Measurements from ENCODE around the gene NXF1. TPM values are rescaled to one million over a fixed set of nuclear protein-coding genes. Genes with fewer than 3 reads are reported as not detected.

Gene NXF1
- 22.8 to 51.2 TPM (median 25.3 TPM) in 3 replicates for polyA plus RNA-seq
- 94.3 TPM for polyA plus RNA-seq (2011; ENCODE audit: low read depth)
- 29.0 and 29.3 TPM in 2 replicates for polyA plus RNA-seq (2011; cell fraction: cytosol; rRNA removed)
- polyA plus RNA-seq (2011; cell fraction: nucleus; rRNA removed) = 172 and 234 TPM in 2 replicates
- 34.4 and 71.9 TPM in 2 replicates for polyA plus RNA-seq (2012; ENCODE audit: low replicate concordance)
- polyA minus RNA-seq = 41.2 to 75.3 TPM (median 57.2 TPM) in 3 replicates
- polyA minus RNA-seq (2011; cell fraction: cytosol; rRNA and poly(A)+ RNA removed) = 14.8 TPM
- polyA minus RNA-seq (2011; cell fraction: nucleus; rRNA and poly(A)+ RNA removed) = 26.5 and 42.4 TPM in 2 replicates

GRCh38 chr11:62805076-62805892 is at the start of gene NXF1:
Gene NXF1, minus strand, starts transcription at chr11:62805440. Its CDS starts 84 bp downstream, at chr11:62805356.
- Histone ChIP-seq H3K4me2 (ENCODE audit: control insufficient read depth, extremely low read depth, insufficient read depth, low read depth, low read length) (peak within 1 kb of the TSS; percentile 99), H3K9me3 (ENCODE audit: control insufficient read depth, low read depth, low read length) (no peaks in the 10 kb centered on the region), H3K79me2 (ENCODE audit: control insufficient read depth, insufficient read depth, low read length) (peaks cover 22% of the 10 kb centered on the region), H3K27ac (ENCODE audit: control insufficient read depth, insufficient read depth, low read length) (peak within 1 kb of the TSS; percentile 80), H3K9ac (ENCODE audit: control insufficient read depth, extremely low read depth, insufficient read depth, low read length) (peak within 1 kb of the TSS; percentile 96), H3K27me3 (ENCODE audit: control insufficient read depth, extremely low read depth, insufficient read depth, low read length) (no peaks in the 10 kb centered on the region), H3K4me3 (ENCODE audit: control insufficient read depth in 2 of 3, extremely low read depth in 1 of 3, insufficient read depth in 2 of 3, low read depth in 1 of 3, low read length in 3 of 3) (peak within 1 kb of the TSS; percentile 66 to 99 (median 99)), H2AFZ (ENCODE audit: control insufficient read depth, low read length) (peak within 1 kb of the TSS; percentile 91), H3K36me3 (ENCODE audit: control insufficient read depth in 2 of 2, extremely low read depth in 1 of 2, insufficient read depth in 2 of 2, low read length in 2 of 2) (peaks cover 16 to 32% of the 10 kb centered on the region in 2 experiments), H4K20me1 (ENCODE audit: control insufficient read depth, extremely low read depth, insufficient read depth, low read length) (peaks cover 6% of the 10 kb centered on the region), H3K4me1 (ENCODE audit: control insufficient read depth, extremely low read depth, insufficient read depth, low read length) (peaks cover 20% of the 10 kb centered on the region), H3K9me1 (ENCODE audit: control insufficient read depth, extremely low read depth, insufficient read depth, low read length) (no peaks in the 10 kb centered on the region)
- FAIRE-seq = no peak
- TF ChIP-seq CTCF (optimal IDR thresholded peaks at IDR 0.05 in 1 of 3, IDR thresholded peaks at IDR 0.05 in 1 of 3, conservative IDR thresholded peaks at IDR 0.05 in 1 of 3; ENCODE audit: extremely low read depth in 1 of 3, insufficient read depth in 2 of 3, low read length in 3 of 3) (peak in 2 of 3 experiments; percentile 12 to 17), EZH2 (IDR thresholded peaks at IDR 0.05; ENCODE audit: low read length) (no peak)
- dilution Hi-C loops (cut with MboI; ENCODE audit: extremely low pct_ligation_motif_present, low sequenced_read_pairs) = no loop called here
- peak; percentile 87 for DNase-seq (ENCODE audit: low read depth, low spot score)

GRCh38 chr11:62854013-62854824 is 49.0 kb upstream of the NXF1 start:
- Histone ChIP-seq H3K9ac (ENCODE audit: control insufficient read depth, extremely low read depth, insufficient read depth, low read length) (peak overlapping the region; percentile 100), H3K9me1 (ENCODE audit: control insufficient read depth, extremely low read depth, insufficient read depth, low read length) (no peaks in the 10 kb centered on the region), H4K20me1 (ENCODE audit: control insufficient read depth, extremely low read depth, insufficient read depth, low read length) (peaks cover 34% of the 10 kb centered on the region), H3K36me3 (ENCODE audit: control insufficient read depth in 2 of 2, extremely low read depth in 1 of 2, insufficient read depth in 2 of 2, low read length in 2 of 2) (peaks cover 27 to 37% of the 10 kb centered on the region in 2 experiments), H3K4me2 (ENCODE audit: control insufficient read depth, extremely low read depth, insufficient read depth, low read depth, low read length) (peak overlapping the region; percentile 87), H3K27ac (ENCODE audit: control insufficient read depth, insufficient read depth, low read length) (peak overlapping the region; percentile 95), H2AFZ (ENCODE audit: control insufficient read depth, low read length) (no peak overlapping the region), H3K4me1 (ENCODE audit: control insufficient read depth, extremely low read depth, insufficient read depth, low read length) (peaks cover 36% of the 10 kb centered on the region), H3K9me3 (ENCODE audit: control insufficient read depth, low read depth, low read length) (no peaks in the 10 kb centered on the region), H3K79me2 (ENCODE audit: control insufficient read depth, insufficient read depth, low read length) (peaks cover 38% of the 10 kb centered on the region), H3K27me3 (ENCODE audit: control insufficient read depth, extremely low read depth, insufficient read depth, low read length) (no peaks in the 10 kb centered on the region), H3K4me3 (ENCODE audit: control insufficient read depth in 2 of 3, extremely low read depth in 1 of 3, insufficient read depth in 2 of 3, low read depth in 1 of 3, low read length in 3 of 3) (peak overlapping the region; percentile 72 to 100 (median 100))
- no peak for TF ChIP-seq CTCF (optimal IDR thresholded peaks at IDR 0.05 in 1 of 3, IDR thresholded peaks at IDR 0.05 in 1 of 3, conservative IDR thresholded peaks at IDR 0.05 in 1 of 3; ENCODE audit: extremely low read depth in 1 of 3, insufficient read depth in 2 of 3, low read length in 3 of 3)
- dilution Hi-C loops (cut with MboI; ENCODE audit: extremely low pct_ligation_motif_present, low sequenced_read_pairs) = no loop called here
- DNase-seq (ENCODE audit: low read depth, low spot score) (no peak), FAIRE-seq (no peak)
